Activated T-cell treated with anti-CD3 and anti-CD28 coated beads, Interleukin-2, amount 50 U/mL, for 72 hours (primary cell): ENCODE measurements around the gene PIGW. TPM values are rescaled to one million over a fixed set of nuclear protein-coding genes. Genes with fewer than 3 reads are reported as not detected.

Source experiments
- ATAC-seq, 2 donors: fragments of 150-1000 bp; cut with Tn5 transposase; replicated peaks in 1 of 2; 2 replicates each; pipeline ENCODE4 v1.10.0; 2021; ENCODE audit warnings: moderate library complexity in 2 of 2, mild to moderate bottlenecking in 1 of 2
- DNase-seq, 2 donors: peaks; one replicate each; pipeline ENCODE4 v3.0.0; 2021 to 2022; ENCODE audit warnings: mixed read lengths in 1 of 2
- H3K27ac Mint-ChIP-seq: one replicate; pipeline ENCODE4 v1.8.0; 2022; ENCODE audit warnings: mild to moderate bottlenecking, moderate library complexity, mixed read lengths
- H3K27me3 Mint-ChIP-seq: one replicate; pipeline ENCODE4 v1.8.0; 2022; ENCODE audit warnings: low read depth, mixed read lengths
- H3K36me3 Mint-ChIP-seq, 2 donors: one replicate each; pipeline ENCODE4 v1.8.0; 2022; ENCODE audit warnings: mixed read lengths in 2 of 2, mild to moderate bottlenecking in 1 of 2; ENCODE audit not compliant: insufficient read depth in 2 of 2
- H3K4me1 Mint-ChIP-seq: one replicate; pipeline ENCODE4 v1.8.0; 2022; ENCODE audit warnings: low read depth, mixed read lengths
- H3K4me3 Mint-ChIP-seq, 2 donors: one replicate each; pipeline ENCODE4 v1.8.0; 2022; ENCODE audit warnings: mild to moderate bottlenecking in 2 of 2, mixed read lengths in 2 of 2, moderate library complexity in 2 of 2
- H3K9me3 Mint-ChIP-seq, 2 donors: one replicate each; pipeline ENCODE4 v1.8.0; 2022; ENCODE audit warnings: mixed read lengths in 2 of 2
- total RNA-seq, 2 donors: library from RNA; stranded (reverse); gene quantifications; one replicate each; pipeline ENCODE4 v1.2.3, GENCODE V29; 2022

PIGW gene
- total RNA-seq, 2 donors from 2014 or later, result 6.3 to 7.4 TPM

GRCh38 chr17:36583787-36584186 lies 49.0 kb downstream of the PIGW start:
- no peaks in the 10 kb centered on the region for H3K27me3 Mint-ChIP-seq
- no peaks in the 10 kb centered on the region for H3K9me3 Mint-ChIP-seq
- no peak overlapping the region for H3K4me3 Mint-ChIP-seq
- ATAC-seq (no peak), DNase-seq (no peak)
- H3K27ac Mint-ChIP-seq, result no peak overlapping the region
- H3K36me3 Mint-ChIP-seq, result peaks cover 11 to 27% of the 10 kb centered on the region in 2 donors
- H3K4me1 Mint-ChIP-seq, result no peaks in the 10 kb centered on the region

GRCh38 chr17:36586138-36586537 lies 51.4 kb downstream of the PIGW start:
- Mint-ChIP-seq H3K4me3 (no peak overlapping the region), H3K36me3 (peaks cover 6 to 18% of the 10 kb centered on the region in 2 donors), H3K9me3 (no peaks in the 10 kb centered on the region), H3K27ac (peak overlapping the region; percentile 31), H3K27me3 (no peaks in the 10 kb centered on the region), H3K4me1 (peaks cover 17% of the 10 kb centered on the region)
- DNase-seq, result no peak
- ATAC-seq, result no peak

Other genes starting within 250 kb of the PIGW start
- gene TBC1D3G, start 211.1 kb upstream of the PIGW start, total RNA-seq, result 1 to 10 TPM in 1 of 2 donors, not detected in 1; 7.2 TPM
- not detected for gene TBC1D3H, start 146.6 kb upstream of the PIGW start, total RNA-seq
- gene ZNHIT3, start 48.3 kb upstream of the PIGW start, total RNA-seq, result 10 to 100 TPM; 49.5 to 54.9 TPM
- gene MYO19, start 119 bp upstream of the PIGW start, total RNA-seq, result 100 to 1,000 TPM; 101 to 118 TPM
- 100 to 1,000 TPM; 156 to 173 TPM for gene GGNBP2, start 9.9 kb downstream of the PIGW start, total RNA-seq
- 10 to 100 TPM; 10.4 to 14.9 TPM for gene DHRS11, start 56.9 kb downstream of the PIGW start, total RNA-seq
- 1 to 10 TPM; 8.0 to 8.8 TPM for gene MRM1, start 66.6 kb downstream of the PIGW start, total RNA-seq